Nephron progenitor cell (in vitro differentiated cells): ENCODE measurements around the gene IL1R2.

Experiments
- DNase-seq: peaks from one replicate; pipeline ENCODE4 v3.0.0; 2021
- H3K27ac Mint-ChIP-seq: 2 replicates; pipeline ENCODE4 v1.8.0; 2021; ENCODE audit warnings: mild to moderate bottlenecking, moderate library complexity, mixed read lengths
- H3K27me3 Mint-ChIP-seq: 2 replicates; pipeline ENCODE4 v1.8.0; 2021; ENCODE audit warnings: mild to moderate bottlenecking, low read depth, mixed read lengths; ENCODE audit not compliant: poor library complexity
- H3K36me3 Mint-ChIP-seq: 2 replicates; pipeline ENCODE4 v1.8.0; 2021; ENCODE audit warnings: low read depth, mixed read lengths
- H3K4me1 Mint-ChIP-seq: 2 replicates; pipeline ENCODE4 v1.8.0; 2021; ENCODE audit warnings: mixed read lengths
- H3K4me3 Mint-ChIP-seq: 2 replicates; pipeline ENCODE4 v1.8.0; 2021; ENCODE audit warnings: mild to moderate bottlenecking, moderate library complexity, mixed read lengths
- H3K9me3 Mint-ChIP-seq: 2 replicates; pipeline ENCODE4 v1.8.0; 2021; ENCODE audit warnings: mild to moderate bottlenecking, moderate library complexity, mixed read lengths
- CTCF ChIP-seq: fragments of 200-600 bp; sonication (generic); IDR thresholded peaks from 2 replicates; pipeline ENCODE4 v1.5.0; 2021; ENCODE audit warnings: antibody characterized with exemption

Gene IL1R2

GRCh38 chr2:102033750-102034682 lies 42.3 kb downstream of the IL1R2 start:
- peak overlapping the region; percentile 38 for H3K27ac Mint-ChIP-seq
- H3K9me3 Mint-ChIP-seq: peaks cover 33% of the 10 kb centered on the region
- no peak overlapping the region for H3K4me3 Mint-ChIP-seq
- H3K27me3 Mint-ChIP-seq: peaks cover 3% of the 10 kb centered on the region
- DNase-seq: no peak
- peaks cover 5% of the 10 kb centered on the region for H3K36me3 Mint-ChIP-seq
- no peak for TF ChIP-seq CTCF
- H3K4me1 Mint-ChIP-seq: peaks cover 22% of the 10 kb centered on the region

- Mint-ChIP-seq H3K27me3 (peaks cover 3% of the 10 kb centered on the region), H3K9me3 (peaks cover 34% of the 10 kb centered on the region), H3K4me1 (peaks cover 22% of the 10 kb centered on the region), H3K27ac (peak overlapping the region; percentile 16), H3K4me3 (no peak overlapping the region), H3K36me3 (peaks cover under 1% of the 10 kb centered on the region)
- DNase-seq: no peak
- no peak for TF ChIP-seq CTCF
Observed at GRCh38 chr2:102034683-102035548, 43.2 kb downstream of the IL1R2 start.

GRCh38 chr2:102037681-102038080 lies 45.9 kb downstream of the IL1R2 start:
- no peaks in the 10 kb centered on the region for H3K36me3 Mint-ChIP-seq
- DNase-seq: no peak
- peaks cover 3% of the 10 kb centered on the region for H3K27me3 Mint-ChIP-seq
- no peak overlapping the region for H3K27ac Mint-ChIP-seq
- H3K9me3 Mint-ChIP-seq: peaks cover 43% of the 10 kb centered on the region
- no peak for TF ChIP-seq CTCF
- H3K4me1 Mint-ChIP-seq: peaks cover 29% of the 10 kb centered on the region
- no peak overlapping the region for H3K4me3 Mint-ChIP-seq

GRCh38 chr2:102040229-102040628 lies 48.5 kb downstream of the IL1R2 start:
- no peak overlapping the region for H3K4me3 Mint-ChIP-seq
- H3K9me3 Mint-ChIP-seq: peaks cover 40% of the 10 kb centered on the region
- no peak for DNase-seq
- no peak overlapping the region for H3K27ac Mint-ChIP-seq
- TF ChIP-seq CTCF: no peak
- H3K27me3 Mint-ChIP-seq: peaks cover 3% of the 10 kb centered on the region
- H3K4me1 Mint-ChIP-seq: peaks cover 24% of the 10 kb centered on the region
- H3K36me3 Mint-ChIP-seq: no peaks in the 10 kb centered on the region

- H3K4me3 Mint-ChIP-seq: no peak overlapping the region
- H3K27me3 Mint-ChIP-seq: peaks cover 7% of the 10 kb centered on the region
- peaks cover 33% of the 10 kb centered on the region for H3K9me3 Mint-ChIP-seq
- no peak overlapping the region for H3K27ac Mint-ChIP-seq
- DNase-seq: no peak
- peaks cover 33% of the 10 kb centered on the region for H3K4me1 Mint-ChIP-seq
- no peaks in the 10 kb centered on the region for H3K36me3 Mint-ChIP-seq
- no peak for TF ChIP-seq CTCF
Observed at GRCh38 chr2:102041351-102041750, 49.6 kb downstream of the IL1R2 start.
